ENCODE measurements around the gene MRPL21.

The MRPL21 gene

DNA sequence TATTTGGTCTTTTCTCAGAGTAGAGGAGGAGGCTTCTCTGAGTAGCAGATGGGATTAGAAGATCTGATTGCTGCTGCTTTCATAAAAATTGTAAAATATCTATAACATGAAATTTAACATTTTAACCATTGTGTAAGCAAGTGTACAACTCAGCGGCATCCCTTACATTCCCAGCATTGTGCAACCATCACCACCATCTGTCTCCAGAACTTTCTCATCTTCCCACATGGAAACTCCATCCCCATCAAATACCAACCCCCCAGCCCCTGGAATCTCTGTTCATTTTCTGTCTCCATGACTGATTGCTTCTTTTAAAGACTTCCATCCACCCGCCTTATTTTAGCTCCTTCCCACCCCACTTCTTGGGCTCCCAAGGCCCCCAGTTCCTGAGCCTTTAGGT lies 44.9 kb upstream of the MRPL21 start:
- Histone ChIP-seq H2BK15ac (ENCODE audit: low read length) (no peak overlapping the region), H2BK12ac (ENCODE audit: low read length) (no peak overlapping the region), H3K14ac (ENCODE audit: low read length) (no peak overlapping the region), H3K4ac (ENCODE audit: low read length) (no peak overlapping the region), H3K4me2 (ENCODE audit: insufficient read depth, low read length, poor library complexity, severe bottlenecking) (no peak overlapping the region), H3K23ac (ENCODE audit: low read depth, low read length, poor library complexity) (no peak overlapping the region), H3K27me3 (ENCODE audit: control insufficient read depth in 3 of 3, insufficient read depth in 3 of 3, low read depth in 1 of 3, low read length in 3 of 3) (no peaks in the 10 kb centered on the region), H3K36me3 (replicated peaks in 1 of 2; ENCODE audit: control insufficient read depth in 2 of 2, insufficient read depth in 2 of 2, low read length in 2 of 2) (no peaks in the 10 kb centered on the region), H2AK5ac (ENCODE audit: low read depth, low read length) (no peak overlapping the region), H4K91ac (ENCODE audit: low read depth, low read length, poor library complexity) (no peak overlapping the region), H4K8ac (ENCODE audit: low read depth, low read length) (no peak overlapping the region), H2BK120ac (ENCODE audit: low read depth, low read length) (no peak overlapping the region), H2BK5ac (ENCODE audit: low read length) (no peak overlapping the region), H3K9me3 (replicated peaks in 1 of 2; ENCODE audit: control insufficient read depth in 2 of 2, insufficient read depth in 1 of 2, low read depth in 1 of 2, low read length in 2 of 2) (no peaks in the 10 kb centered on the region), H3K79me1 (ENCODE audit: low read depth, low read length) (no peaks in the 10 kb centered on the region), H3K4me3 (ENCODE audit: low read length in 2 of 2) (no peak overlapping the region), H3K9ac (ENCODE audit: low read depth, low read length, poor library complexity) (no peak overlapping the region), H3K18ac (ENCODE audit: low read length) (no peak overlapping the region), H3K4me1 (ENCODE audit: control insufficient read depth in 2 of 2, insufficient read depth in 1 of 2, low read depth in 1 of 2, low read length in 2 of 2) (peaks cover 14 to 20% of the 10 kb centered on the region in 2 donors), H2AFZ (ENCODE audit: low read length) (no peak overlapping the region), H3K27ac (replicated peaks; ENCODE audit: low read length) (no peak overlapping the region)
- no CpG with 5 or more reads among the region's 2 CpGs for WGBS, 2 donors (ENCODE audit: extremely low coverage in 2 of 2, insufficient read length in 2 of 2, insufficient replicate concordance in 1 of 2)
- DNase-seq (ENCODE audit: low spot score) = no peak

DNA sequence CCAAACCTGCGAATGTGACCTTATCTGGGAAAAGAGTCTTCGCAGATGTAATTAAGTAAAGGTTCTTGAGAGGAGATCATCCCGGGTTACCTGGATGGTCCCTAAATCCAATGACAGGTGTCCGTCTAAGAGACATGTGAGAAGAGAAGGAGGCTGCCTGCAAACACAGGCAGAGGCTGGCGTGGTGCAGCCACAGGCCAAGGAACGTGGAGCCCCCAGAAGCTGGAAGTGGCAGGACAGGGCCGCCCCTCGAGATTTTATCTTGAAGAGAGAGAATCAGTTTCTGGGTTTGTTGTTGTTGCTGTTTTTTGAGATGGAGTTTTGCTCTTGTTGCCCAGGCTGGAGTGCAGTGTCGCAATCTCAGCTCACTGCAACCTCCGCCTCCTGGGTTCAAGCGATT lies 43.5 kb upstream of the MRPL21 start:
- Histone ChIP-seq H3K36me3 (replicated peaks in 1 of 2; ENCODE audit: control insufficient read depth in 2 of 2, insufficient read depth in 2 of 2, low read length in 2 of 2) (no peaks in the 10 kb centered on the region), H3K4me1 (ENCODE audit: control insufficient read depth in 2 of 2, insufficient read depth in 1 of 2, low read depth in 1 of 2, low read length in 2 of 2) (peaks cover 14 to 20% of the 10 kb centered on the region in 2 donors), H2BK5ac (ENCODE audit: low read length) (no peak overlapping the region), H4K91ac (ENCODE audit: low read depth, low read length, poor library complexity) (no peak overlapping the region), H2BK120ac (ENCODE audit: low read depth, low read length) (no peak overlapping the region), H3K27ac (replicated peaks; ENCODE audit: low read length) (no peak overlapping the region), H4K8ac (ENCODE audit: low read depth, low read length) (no peak overlapping the region), H2BK15ac (ENCODE audit: low read length) (no peak overlapping the region), H3K9me3 (replicated peaks in 1 of 2; ENCODE audit: control insufficient read depth in 2 of 2, insufficient read depth in 1 of 2, low read depth in 1 of 2, low read length in 2 of 2) (no peaks in the 10 kb centered on the region), H3K23ac (ENCODE audit: low read depth, low read length, poor library complexity) (no peak overlapping the region), H3K27me3 (ENCODE audit: control insufficient read depth in 3 of 3, insufficient read depth in 3 of 3, low read depth in 1 of 3, low read length in 3 of 3) (no peaks in the 10 kb centered on the region), H3K9ac (ENCODE audit: low read depth, low read length, poor library complexity) (no peak overlapping the region), H3K18ac (ENCODE audit: low read length) (no peak overlapping the region), H2BK12ac (ENCODE audit: low read length) (no peak overlapping the region), H3K79me1 (ENCODE audit: low read depth, low read length) (no peaks in the 10 kb centered on the region), H3K4ac (ENCODE audit: low read length) (no peak overlapping the region), H3K14ac (ENCODE audit: low read length) (no peak overlapping the region), H2AK5ac (ENCODE audit: low read depth, low read length) (no peak overlapping the region), H3K4me2 (ENCODE audit: insufficient read depth, low read length, poor library complexity, severe bottlenecking) (no peak overlapping the region), H2AFZ (ENCODE audit: low read length) (no peak overlapping the region), H3K4me3 (ENCODE audit: low read length in 2 of 2) (no peak overlapping the region)
- no peak for DNase-seq (ENCODE audit: low spot score)
- no CpG with 5 or more reads among the region's 11 CpGs for WGBS, 2 donors (ENCODE audit: extremely low coverage in 2 of 2, insufficient read length in 2 of 2, insufficient replicate concordance in 1 of 2)

DNA sequence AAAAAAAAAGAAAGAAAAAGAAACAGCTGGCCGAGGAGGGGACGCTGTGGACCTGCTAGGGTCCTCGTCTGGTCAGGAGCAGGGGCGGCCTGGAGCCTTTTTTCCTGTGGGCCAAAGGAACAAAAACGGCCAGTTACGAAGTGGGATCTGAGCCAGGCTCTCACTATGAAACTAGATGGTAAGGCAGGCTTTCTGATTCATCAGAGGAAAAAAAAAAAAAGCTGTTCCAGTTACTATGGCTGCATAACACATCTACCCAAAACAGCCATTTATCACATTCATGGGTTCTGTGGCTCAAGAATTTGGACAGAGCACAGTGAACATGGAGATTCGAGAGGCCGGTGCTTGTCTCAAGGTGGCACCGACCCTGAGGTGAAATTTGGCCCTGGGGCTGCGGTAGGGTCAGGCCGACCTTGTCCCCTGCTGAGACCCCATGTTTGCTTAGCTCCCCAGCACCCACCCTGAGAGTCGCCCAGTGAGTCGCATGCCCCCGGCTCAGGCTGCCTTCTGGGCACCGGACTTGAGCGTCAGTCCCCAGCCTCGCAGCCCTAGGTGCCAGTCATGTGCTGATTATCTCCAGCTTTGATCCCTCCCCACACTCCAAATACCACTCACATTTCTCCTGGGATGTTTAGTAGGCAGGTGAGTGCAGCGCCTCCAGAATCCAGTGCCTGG lies 42.9 kb upstream of the MRPL21 start:
- Histone ChIP-seq H2BK120ac (ENCODE audit: low read depth, low read length) (no peak overlapping the region), H4K91ac (ENCODE audit: low read depth, low read length, poor library complexity) (no peak overlapping the region), H3K4me2 (ENCODE audit: insufficient read depth, low read length, poor library complexity, severe bottlenecking) (no peak overlapping the region), H3K4me1 (ENCODE audit: control insufficient read depth in 2 of 2, insufficient read depth in 1 of 2, low read depth in 1 of 2, low read length in 2 of 2) (peaks cover 14 to 20% of the 10 kb centered on the region in 2 donors), H2BK5ac (ENCODE audit: low read length) (no peak overlapping the region), H2BK15ac (ENCODE audit: low read length) (no peak overlapping the region), H2BK12ac (ENCODE audit: low read length) (no peak overlapping the region), H3K4ac (ENCODE audit: low read length) (no peak overlapping the region), H3K18ac (ENCODE audit: low read length) (no peak overlapping the region), H3K79me1 (ENCODE audit: low read depth, low read length) (no peaks in the 10 kb centered on the region), H3K23ac (ENCODE audit: low read depth, low read length, poor library complexity) (no peak overlapping the region), H2AK5ac (ENCODE audit: low read depth, low read length) (no peak overlapping the region), H4K8ac (ENCODE audit: low read depth, low read length) (no peak overlapping the region), H2AFZ (ENCODE audit: low read length) (no peak overlapping the region), H3K27me3 (ENCODE audit: control insufficient read depth in 3 of 3, insufficient read depth in 3 of 3, low read depth in 1 of 3, low read length in 3 of 3) (no peaks in the 10 kb centered on the region), H3K36me3 (replicated peaks in 1 of 2; ENCODE audit: control insufficient read depth in 2 of 2, insufficient read depth in 2 of 2, low read length in 2 of 2) (peaks cover 0 to 4% of the 10 kb centered on the region in 2 donors), H3K9me3 (replicated peaks in 1 of 2; ENCODE audit: control insufficient read depth in 2 of 2, insufficient read depth in 1 of 2, low read depth in 1 of 2, low read length in 2 of 2) (no peaks in the 10 kb centered on the region), H3K27ac (replicated peaks; ENCODE audit: low read length) (no peak overlapping the region), H3K14ac (ENCODE audit: low read length) (no peak overlapping the region), H3K9ac (ENCODE audit: low read depth, low read length, poor library complexity) (no peak overlapping the region), H3K4me3 (ENCODE audit: low read length in 2 of 2) (no peak overlapping the region)
- no CpG with 5 or more reads among the region's 18 CpGs for WGBS, 2 donors (ENCODE audit: extremely low coverage in 2 of 2, insufficient read length in 2 of 2, insufficient replicate concordance in 1 of 2)
- DNase-seq (ENCODE audit: low spot score) = no peak

DNA sequence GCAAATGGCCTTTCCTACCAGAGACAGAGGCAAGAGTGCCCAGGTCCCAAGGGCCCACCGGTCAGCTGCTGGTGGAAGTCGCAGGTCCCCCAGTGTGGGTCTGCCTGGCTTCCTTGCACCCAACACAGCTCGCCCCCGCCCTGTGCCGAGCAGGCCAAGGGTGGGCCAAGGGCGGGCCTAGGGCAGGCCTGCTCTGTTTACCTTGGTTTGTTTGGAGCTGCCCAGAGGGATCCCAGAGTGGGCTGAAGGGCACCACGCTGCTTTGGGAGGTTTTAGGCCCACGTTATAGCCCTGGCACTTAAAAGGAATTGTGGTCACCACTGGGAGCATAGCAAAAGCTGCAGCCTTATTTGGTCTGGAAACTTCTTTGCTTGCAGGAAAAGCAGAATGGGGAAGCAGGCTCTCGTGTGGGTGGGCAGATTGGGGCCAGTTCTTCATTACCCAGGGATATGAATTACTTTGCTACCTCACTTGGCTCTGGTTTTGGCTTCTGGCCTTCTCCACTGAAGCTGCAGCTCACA lies 39.2 kb upstream of the MRPL21 start:
- DNase-seq (ENCODE audit: low spot score) = no peak
- H4K91ac ChIP-seq (ENCODE audit: low read depth, low read length, poor library complexity) = no peak overlapping the region
- no CpG with 5 or more reads among the region's 9 CpGs for WGBS, 2 donors (ENCODE audit: extremely low coverage in 2 of 2, insufficient read length in 2 of 2, insufficient replicate concordance in 1 of 2)
- H3K4me1 ChIP-seq (ENCODE audit: control insufficient read depth in 2 of 2, insufficient read depth in 1 of 2, low read depth in 1 of 2, low read length in 2 of 2) = peaks cover 0 to 2% of the 10 kb centered on the region in 2 donors
- H3K14ac ChIP-seq (ENCODE audit: low read length) = no peak overlapping the region
- peak overlapping the region; percentile 46 for H2AK5ac ChIP-seq (ENCODE audit: low read depth, low read length)
- no peak overlapping the region for H2BK12ac ChIP-seq (ENCODE audit: low read length)
- H2BK5ac ChIP-seq (ENCODE audit: low read length) = no peak overlapping the region
- H3K79me1 ChIP-seq (ENCODE audit: low read depth, low read length) = no peaks in the 10 kb centered on the region
- H4K8ac ChIP-seq (ENCODE audit: low read depth, low read length) = no peak overlapping the region
- H3K23ac ChIP-seq (ENCODE audit: low read depth, low read length, poor library complexity) = peak overlapping the region; percentile 80
- H2AFZ ChIP-seq (ENCODE audit: low read length) = no peak overlapping the region
- H3K18ac ChIP-seq (ENCODE audit: low read length) = peak overlapping the region; percentile 38
- no peak overlapping the region for H2BK120ac ChIP-seq (ENCODE audit: low read depth, low read length)
- H3K9ac ChIP-seq (ENCODE audit: low read depth, low read length, poor library complexity) = peak overlapping the region; percentile 77
- H3K27ac ChIP-seq (replicated peaks; ENCODE audit: low read length) = no peak overlapping the region
- H3K4me2 ChIP-seq (ENCODE audit: insufficient read depth, low read length, poor library complexity, severe bottlenecking) = no peak overlapping the region
- H3K4me3 ChIP-seq (ENCODE audit: low read length in 2 of 2) = no peak overlapping the region
- H2BK15ac ChIP-seq (ENCODE audit: low read length) = no peak overlapping the region
- H3K9me3 ChIP-seq (replicated peaks in 1 of 2; ENCODE audit: control insufficient read depth in 2 of 2, insufficient read depth in 1 of 2, low read depth in 1 of 2, low read length in 2 of 2) = no peaks in the 10 kb centered on the region
- peaks cover 12 to 35% of the 10 kb centered on the region in 2 donors for H3K36me3 ChIP-seq (replicated peaks in 1 of 2; ENCODE audit: control insufficient read depth in 2 of 2, insufficient read depth in 2 of 2, low read length in 2 of 2)
- no peak overlapping the region for H3K4ac ChIP-seq (ENCODE audit: low read length)
- no peaks in the 10 kb centered on the region for H3K27me3 ChIP-seq (ENCODE audit: control insufficient read depth in 3 of 3, insufficient read depth in 3 of 3, low read depth in 1 of 3, low read length in 3 of 3)

All from neuronal stem cell (in vitro differentiated cells).